Subcutaneous abdominal adipose tissue (tissue), 5 donors: ENCODE results near the gene VAV2.

Source experiments
- H3K27ac ChIP-seq: one replicate; pipeline ENCODE4 v1.7.0; 2013; ENCODE audit warnings: low read depth, mild to moderate bottlenecking, inconsistent platforms, low read length, moderate library complexity
- H3K27me3 ChIP-seq, 5 donors: one replicate each; pipeline ENCODE4 v1.7.0; 2013; ENCODE audit warnings: low read length in 5 of 5, inconsistent platforms in 1 of 5; ENCODE audit not compliant: control insufficient read depth in 5 of 5, insufficient read depth in 4 of 5
- H3K36me3 ChIP-seq, 5 donors: one replicate each; pipeline ENCODE4 v1.7.0; 2013; ENCODE audit warnings: low read length in 5 of 5; ENCODE audit not compliant: control insufficient read depth in 5 of 5, insufficient read depth in 5 of 5
- H3K4me1 ChIP-seq, 5 donors: one replicate each; pipeline ENCODE4 v1.7.0; 2013; ENCODE audit warnings: low read length in 5 of 5, mild to moderate bottlenecking in 3 of 5, moderate library complexity in 1 of 5; ENCODE audit not compliant: control insufficient read depth in 5 of 5, insufficient read depth in 5 of 5
- H3K4me3 ChIP-seq, 5 donors: one replicate each; pipeline ENCODE4 v1.7.0; 2013; ENCODE audit warnings: low read length in 5 of 5, low read depth in 1 of 5
- H3K9ac ChIP-seq, 5 donors: one replicate each; pipeline ENCODE4 v1.7.0; 2013; ENCODE audit warnings: low read length in 5 of 5, mild to moderate bottlenecking in 4 of 5, moderate library complexity in 3 of 5
- H3K9me3 ChIP-seq, 5 donors: one replicate each; pipeline ENCODE4 v1.7.0; 2013; ENCODE audit warnings: low read length in 5 of 5; ENCODE audit not compliant: control insufficient read depth in 5 of 5
- donor health status: healthy.
- donor health status: healthy.
- donor health status: healthy.
- donor health status: healthy.
- donor health status: healthy.

Gene VAV2

DNA sequence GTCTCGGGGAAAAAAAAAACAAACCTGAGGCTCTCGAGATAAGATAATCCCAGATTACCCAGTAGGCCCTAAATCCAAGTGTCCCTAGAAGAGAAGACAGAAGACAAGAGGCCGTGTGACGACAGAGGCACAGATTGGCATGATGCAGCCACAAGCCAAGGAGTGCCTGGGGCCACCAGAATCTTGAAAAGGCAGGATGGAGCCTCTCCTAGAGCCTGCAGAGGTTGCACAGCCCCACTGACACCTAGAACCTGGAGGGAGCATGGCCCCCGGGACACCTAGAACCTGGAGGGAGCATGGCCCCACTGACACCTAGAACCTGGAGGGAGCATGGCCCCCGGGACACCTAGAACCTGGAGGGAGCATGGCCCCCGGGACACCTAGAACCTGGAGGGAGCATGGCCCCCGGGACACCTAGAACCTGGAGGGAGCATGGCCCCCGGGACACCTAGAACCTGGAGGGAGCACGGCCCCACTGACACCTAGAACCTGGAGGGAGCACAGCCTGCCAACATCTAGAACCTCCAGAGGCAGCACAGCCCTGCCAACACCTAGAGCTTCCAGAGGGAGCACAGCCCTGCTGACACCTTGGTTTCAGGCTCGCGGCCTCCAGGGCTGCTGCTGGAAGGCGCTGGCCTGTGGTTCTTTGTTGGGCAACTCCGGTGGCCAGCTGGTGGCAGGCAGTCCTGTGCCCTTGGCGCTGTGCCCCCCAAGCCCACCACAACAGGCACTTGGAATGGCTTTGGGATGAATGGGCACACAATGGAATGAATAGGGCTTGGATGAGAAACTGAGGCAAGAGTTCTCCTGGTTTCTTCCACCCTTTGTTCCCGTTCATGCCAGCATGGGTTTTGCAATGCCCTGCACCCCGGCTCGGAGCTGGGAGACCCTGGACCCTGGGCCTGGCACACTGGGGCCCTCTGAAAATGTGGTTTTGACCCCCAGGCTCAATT, 39.2 kb downstream of the VAV2 start:
- H3K36me3 ChIP-seq = no peaks in the 10 kb centered on the region
- no peaks in the 10 kb centered on the region for H3K9me3 ChIP-seq
- peaks cover 0 to 11% (median 3%) of the 10 kb centered on the region in 5 donors for H3K27me3 ChIP-seq
- no peak overlapping the region for H3K4me3 ChIP-seq
- H3K9ac ChIP-seq = no peak overlapping the region
- no peak overlapping the region for H3K27ac ChIP-seq
- H3K4me1 ChIP-seq = peaks cover 0 to 45% (median 24%) of the 10 kb centered on the region in 5 donors

DNA sequence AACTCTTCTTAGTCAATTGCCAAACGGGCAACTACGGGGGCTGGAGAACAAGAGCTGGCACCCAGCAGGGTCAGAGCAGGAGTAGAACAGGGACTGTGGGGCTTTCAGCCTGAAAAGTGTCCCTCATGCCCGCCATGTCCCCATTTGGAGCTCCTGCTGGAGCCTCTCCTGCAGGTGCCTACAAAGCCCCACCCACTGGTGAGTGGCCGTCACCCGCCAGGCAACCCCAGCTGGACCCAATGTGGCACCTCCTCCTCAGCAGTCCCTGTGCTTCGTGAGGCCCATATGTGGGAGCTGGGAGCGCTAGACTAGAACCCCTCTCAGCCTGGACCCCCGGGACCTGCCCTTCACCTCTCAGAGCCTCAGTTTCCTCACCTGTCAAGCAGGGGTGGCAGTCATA, 40.9 kb downstream of the VAV2 start:
- Histone ChIP-seq H3K27ac (no peak overlapping the region), H3K36me3 (peaks cover 0 to 1% (median 0%) of the 10 kb centered on the region in 5 donors), H3K4me1 (peaks cover 0 to 34% (median 12%) of the 10 kb centered on the region in 5 donors), H3K9me3 (no peaks in the 10 kb centered on the region), H3K27me3 (peaks cover 0 to 8% (median 3%) of the 10 kb centered on the region in 5 donors), H3K4me3 (no peak overlapping the region), H3K9ac (no peak overlapping the region)

DNA sequence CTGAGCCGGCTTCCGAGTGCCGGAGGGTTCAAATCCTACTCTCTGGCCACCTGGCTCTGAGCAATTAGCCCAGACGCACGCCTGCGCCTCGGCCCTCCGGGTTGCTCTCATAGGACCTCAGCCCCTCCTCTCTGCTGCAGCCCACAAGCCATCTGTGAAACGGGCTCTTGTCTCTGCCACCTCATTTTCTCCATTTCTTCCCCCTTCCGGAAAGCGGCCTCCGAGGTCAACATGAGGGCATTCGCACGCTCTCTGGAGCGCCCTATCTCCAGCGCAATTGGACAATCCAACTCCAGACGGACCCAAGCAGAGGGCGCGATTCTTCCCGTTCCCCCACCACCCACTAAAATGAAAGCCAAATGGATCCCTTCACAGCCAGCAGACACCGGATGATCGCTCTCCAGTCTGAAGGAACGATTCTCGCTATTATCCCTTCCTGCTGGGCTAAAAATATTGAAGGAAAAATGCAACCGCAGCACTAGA, 41.5 kb downstream of the VAV2 start:
- Histone ChIP-seq H3K27ac (no peak overlapping the region), H3K27me3 (peaks cover 0 to 6% (median 0%) of the 10 kb centered on the region in 5 donors), H3K4me3 (no peak overlapping the region), H3K36me3 (peaks cover 0 to 3% (median 0%) of the 10 kb centered on the region in 5 donors), H3K4me1 (peaks cover 0 to 32% (median 6%) of the 10 kb centered on the region in 5 donors), H3K9me3 (no peaks in the 10 kb centered on the region), H3K9ac (no peak overlapping the region)

DNA sequence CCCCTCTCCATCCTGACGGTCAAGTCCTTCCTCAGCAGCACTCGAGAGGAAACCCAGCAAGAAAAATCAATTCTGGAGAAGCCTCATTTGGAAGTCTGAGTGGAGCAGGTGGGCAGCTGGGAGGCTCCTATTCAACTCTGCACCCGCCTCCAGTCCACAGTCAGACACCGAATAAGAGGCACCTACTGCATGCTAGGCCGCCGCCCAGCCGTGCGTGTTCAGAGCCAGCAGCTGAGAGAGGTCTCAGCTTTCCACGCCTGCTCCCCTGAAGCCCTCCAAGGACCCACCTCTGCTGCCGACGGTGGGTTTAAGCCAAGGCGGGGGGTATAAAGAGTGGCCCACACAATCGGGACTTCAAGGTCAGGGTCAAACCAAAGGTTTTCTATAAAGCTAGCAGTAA, 41.9 kb downstream of the VAV2 start:
- H3K27ac ChIP-seq = no peak overlapping the region
- H3K4me3 ChIP-seq = no peak overlapping the region
- H3K27me3 ChIP-seq = peaks cover 0 to 6% (median 0%) of the 10 kb centered on the region in 5 donors
- no peaks in the 10 kb centered on the region for H3K9me3 ChIP-seq
- H3K9ac ChIP-seq = no peak overlapping the region
- peaks cover 0 to 3% (median 0%) of the 10 kb centered on the region in 5 donors for H3K36me3 ChIP-seq
- H3K4me1 ChIP-seq = peaks cover 0 to 36% (median 6%) of the 10 kb centered on the region in 5 donors

DNA sequence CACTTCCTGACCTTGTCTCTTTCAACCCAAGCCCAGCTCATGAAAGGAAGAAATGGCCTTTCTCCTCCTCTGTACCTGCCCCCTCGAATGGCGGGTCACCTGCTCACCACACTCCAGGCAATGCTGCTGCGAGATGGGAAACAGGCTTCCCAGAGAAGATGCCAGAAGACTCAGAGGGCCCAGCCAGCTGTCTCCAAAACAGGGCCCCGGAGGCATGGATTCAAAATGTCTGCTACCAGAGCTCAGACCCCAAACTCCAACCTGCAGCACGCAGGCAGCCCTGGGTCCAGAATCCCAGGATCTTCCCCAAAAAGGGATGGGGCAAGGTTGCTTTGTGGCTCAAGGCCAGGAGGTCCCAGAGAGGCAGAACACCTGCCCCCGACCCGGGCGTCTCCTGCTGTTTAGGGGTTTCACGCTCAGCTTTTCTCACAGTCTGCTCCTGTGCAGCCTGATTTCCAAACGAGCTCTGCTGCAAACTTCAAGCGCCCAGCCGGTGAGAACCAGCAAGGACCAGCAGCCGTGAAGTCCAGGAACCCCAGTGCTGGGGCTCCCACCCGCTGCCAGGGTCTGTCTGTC, 42.5 kb downstream of the VAV2 start:
- H3K27ac ChIP-seq = no peak overlapping the region
- no peak overlapping the region for H3K4me3 ChIP-seq
- H3K4me1 ChIP-seq = peaks cover 0 to 35% (median 4%) of the 10 kb centered on the region in 5 donors
- peaks cover 0 to 6% (median 0%) of the 10 kb centered on the region in 5 donors for H3K27me3 ChIP-seq
- H3K9me3 ChIP-seq = no peaks in the 10 kb centered on the region
- H3K9ac ChIP-seq = no peak overlapping the region
- peaks cover 0 to 3% (median 0%) of the 10 kb centered on the region in 5 donors for H3K36me3 ChIP-seq

DNA sequence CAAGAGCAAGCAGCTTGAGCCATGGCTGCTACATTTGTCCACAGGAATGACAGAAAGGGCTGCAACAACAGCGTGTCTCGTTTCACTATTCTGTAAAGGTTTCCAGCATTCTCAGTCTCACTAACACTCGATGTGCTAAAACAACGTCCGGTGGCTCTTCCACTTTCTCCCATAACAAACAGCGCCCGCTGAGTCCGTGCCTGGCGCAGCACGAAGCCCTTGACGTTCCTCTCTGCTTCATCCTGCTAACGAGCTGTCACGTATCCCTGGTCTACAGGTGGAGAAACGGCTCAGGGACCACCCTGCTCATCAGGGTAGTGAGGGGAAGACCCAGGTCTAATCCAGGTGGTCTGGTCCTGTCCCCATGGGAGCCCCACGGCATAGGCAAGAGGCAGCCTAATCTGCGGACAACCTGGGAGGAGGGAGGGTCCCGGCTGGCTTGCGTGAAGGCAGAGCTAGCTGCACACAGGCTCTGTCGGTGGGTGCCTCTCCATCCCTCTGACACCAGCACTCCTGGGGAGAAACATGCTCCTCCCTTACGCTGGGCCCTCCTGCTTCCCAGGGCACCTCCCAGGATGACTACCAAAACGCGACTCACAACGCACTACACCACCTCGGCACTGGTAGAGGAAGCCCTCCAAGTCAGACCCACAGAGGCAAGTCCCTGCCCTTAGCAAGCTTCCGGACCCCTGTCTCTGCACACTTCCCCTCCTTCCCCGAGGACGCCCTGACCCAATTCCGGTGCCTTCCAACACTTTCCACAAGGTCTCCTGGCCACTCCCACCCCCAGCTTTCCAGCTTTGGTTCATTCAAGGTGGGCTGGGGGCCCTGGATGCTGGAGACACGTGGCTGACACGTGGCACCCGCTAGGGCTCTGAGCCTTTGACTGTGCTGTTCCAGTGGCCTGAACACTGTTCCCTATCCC, 43.3 kb downstream of the VAV2 start:
- Histone ChIP-seq H3K36me3 (peaks cover 0 to 3% (median 0%) of the 10 kb centered on the region in 5 donors), H3K4me3 (no peak overlapping the region), H3K27me3 (peaks cover 0 to 5% (median 0%) of the 10 kb centered on the region in 5 donors), H3K9ac (no peak overlapping the region), H3K4me1 (peaks cover 0 to 34% (median 5%) of the 10 kb centered on the region in 5 donors), H3K9me3 (no peaks in the 10 kb centered on the region), H3K27ac (no peak overlapping the region)

DNA sequence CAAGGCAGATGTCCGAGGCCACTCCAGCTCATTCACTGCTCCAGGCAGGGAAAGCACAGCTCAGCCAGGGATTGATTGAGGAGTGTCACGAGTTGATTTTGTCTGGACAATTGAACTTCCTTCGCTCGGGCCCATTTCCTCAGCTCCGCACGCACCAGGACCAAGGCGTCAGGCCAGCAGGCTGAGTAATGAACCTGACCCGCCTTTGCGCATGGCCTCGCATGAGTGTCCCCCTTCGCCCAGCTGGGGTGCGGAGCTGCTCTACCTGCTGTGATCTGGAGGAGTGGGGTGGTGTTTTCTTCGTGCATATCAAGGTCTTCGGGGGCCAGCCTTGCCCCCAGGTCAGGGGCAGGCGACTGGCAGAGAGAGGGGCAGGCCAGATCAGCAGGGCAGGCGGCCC, 44.0 kb downstream of the VAV2 start:
- Histone ChIP-seq H3K9ac (no peak overlapping the region), H3K27me3 (peaks cover 0 to 4% (median 0%) of the 10 kb centered on the region in 5 donors), H3K36me3 (peaks cover 0 to 3% (median 0%) of the 10 kb centered on the region in 5 donors), H3K4me1 (peaks cover 0 to 34% (median 5%) of the 10 kb centered on the region in 5 donors), H3K27ac (no peak overlapping the region), H3K4me3 (no peak overlapping the region), H3K9me3 (no peaks in the 10 kb centered on the region)

DNA sequence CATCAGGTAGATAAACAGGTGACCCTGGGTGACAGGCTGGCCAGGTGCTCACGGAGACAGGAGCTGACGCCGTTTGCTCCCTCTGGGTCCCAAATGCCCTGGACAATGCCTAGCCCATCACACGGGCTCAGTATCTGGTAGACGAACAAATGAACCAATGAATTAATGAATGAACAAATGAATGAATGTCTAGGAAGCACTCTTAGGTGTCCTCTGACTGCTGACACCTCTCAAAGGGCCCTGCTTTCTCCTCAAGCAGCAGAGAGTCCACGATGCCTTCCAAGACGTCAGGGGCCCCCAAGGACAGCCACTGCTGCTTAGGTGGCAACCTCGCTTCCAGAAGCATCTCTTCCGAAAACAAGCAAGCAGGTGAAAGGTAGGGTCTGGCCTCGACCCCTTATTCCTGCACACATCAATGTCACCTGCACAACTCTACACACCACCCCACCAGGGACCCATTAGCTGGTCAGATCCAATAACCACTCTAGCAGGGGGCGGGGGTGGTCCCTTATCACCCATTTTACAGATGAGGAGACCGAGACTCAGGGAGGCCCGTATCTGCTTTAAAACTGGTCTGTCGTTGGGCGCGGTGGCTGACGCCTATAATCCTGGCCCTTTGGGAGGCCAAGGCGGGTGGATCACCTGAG, 45.2 kb downstream of the VAV2 start:
- Histone ChIP-seq H3K36me3 (peaks cover 0 to 3% (median 0%) of the 10 kb centered on the region in 5 donors), H3K4me3 (no peak overlapping the region), H3K9ac (no peak overlapping the region), H3K9me3 (no peaks in the 10 kb centered on the region), H3K4me1 (peaks cover 0 to 34% (median 7%) of the 10 kb centered on the region in 5 donors), H3K27me3 (peaks cover 0 to 4% (median 0%) of the 10 kb centered on the region in 5 donors), H3K27ac (no peak overlapping the region)
